Mesenchymal stem cell (in vitro differentiated cells and primary cell): ENCODE measurements around the gene TSFM.
A peak's percentile ranks its signal among the peaks of the same experiment; 100 is the strongest.

Experiments
- DNase-seq: peaks from one replicate; pipeline ENCODE4 v3.0.0-alpha.2; 2013
- H2AFZ ChIP-seq: one replicate; pipeline ENCODE4 v1.6.1; 2013; ENCODE audit warnings: low read depth, mild to moderate bottlenecking, control low read depth, inconsistent platforms, low read length, moderate library complexity
- H2AK5ac ChIP-seq: 2 replicates; pipeline ENCODE4 v1.6.1; 2013; ENCODE audit warnings: low read length, moderate library complexity, mild to moderate bottlenecking, inconsistent platforms; ENCODE audit not compliant: severe bottlenecking
- H2BK120ac ChIP-seq: one replicate; pipeline ENCODE4 v1.6.1; 2013; ENCODE audit warnings: low read depth, mild to moderate bottlenecking, inconsistent platforms, low read length, moderate library complexity
- H2BK12ac ChIP-seq, 2 experiments: one replicate each; pipeline ENCODE4 v1.6.1; 2013; ENCODE audit warnings: inconsistent platforms in 2 of 2, low read length in 2 of 2, mild to moderate bottlenecking in 2 of 2, moderate library complexity in 2 of 2, control low read depth in 1 of 2
- H2BK15ac ChIP-seq: one replicate; pipeline ENCODE4 v1.6.1; 2013; ENCODE audit warnings: mild to moderate bottlenecking, low read depth, inconsistent platforms; ENCODE audit not compliant: poor library complexity, severe bottlenecking
- H2BK5ac ChIP-seq: 2 replicates; pipeline ENCODE4 v1.6.1; 2013; ENCODE audit warnings: low read depth, mild to moderate bottlenecking, low read length, control low read depth, inconsistent platforms; ENCODE audit not compliant: poor library complexity, severe bottlenecking
- H3K14ac ChIP-seq, 2 experiments: one replicate each; pipeline ENCODE4 v1.6.1; 2013; ENCODE audit warnings: inconsistent platforms in 2 of 2, low read length in 2 of 2, control low read depth in 1 of 2, mild to moderate bottlenecking in 1 of 2, moderate library complexity in 1 of 2
- H3K18ac ChIP-seq, 2 experiments: one replicate each; pipeline ENCODE4 v1.6.1; 2013; ENCODE audit warnings: inconsistent platforms in 2 of 2, low read length in 2 of 2, control low read depth in 1 of 2, low read depth in 1 of 2, mild to moderate bottlenecking in 1 of 2
- H3K23ac ChIP-seq, 2 experiments: one replicate each; pipeline ENCODE4 v1.6.1; 2013; ENCODE audit warnings: inconsistent platforms in 2 of 2, low read length in 2 of 2, mild to moderate bottlenecking in 2 of 2, moderate library complexity in 2 of 2, control low read depth in 1 of 2
- H3K27ac ChIP-seq: 2 replicates; pipeline ENCODE4 v1.5.1; 2013; ENCODE audit warnings: mild to moderate bottlenecking, moderate library complexity, low read length, control low read depth, inconsistent platforms; ENCODE audit not compliant: poor library complexity, severe bottlenecking
- H3K27me3 ChIP-seq, 2 experiments: 2 replicates each; pipeline versions ENCODE4 v1.6.1 to v1.7.0; 2013; ENCODE audit warnings: low read length in 2 of 2, mild to moderate bottlenecking in 2 of 2, moderate library complexity in 2 of 2, control low read depth in 1 of 2, inconsistent platforms in 1 of 2; ENCODE audit not compliant: control insufficient read depth in 1 of 2, insufficient read depth in 1 of 2
- H3K36me3 ChIP-seq, 2 experiments: 2 replicates each; pipeline versions ENCODE4 v1.6.1 to v1.7.0; 2013; ENCODE audit warnings: low read length in 2 of 2, control low read depth in 1 of 2, inconsistent platforms in 1 of 2, low read depth in 1 of 2, mild to moderate bottlenecking in 1 of 2; ENCODE audit not compliant: insufficient read depth in 2 of 2, control insufficient read depth in 1 of 2
- H3K4ac ChIP-seq, 2 experiments: one replicate each; pipeline ENCODE4 v1.6.1; 2013; ENCODE audit warnings: inconsistent platforms in 2 of 2, low read length in 2 of 2, mild to moderate bottlenecking in 2 of 2, moderate library complexity in 2 of 2, control low read depth in 1 of 2, low read depth in 1 of 2
- H3K4me1 ChIP-seq: 2 replicates; pipeline ENCODE4 v1.6.1; 2013; ENCODE audit warnings: low read depth, low read length, control low read depth; ENCODE audit not compliant: control insufficient read depth, insufficient read depth
- H3K4me2 ChIP-seq: 2 replicates; pipeline ENCODE4 v1.6.1; 2013; ENCODE audit warnings: low read length, mild to moderate bottlenecking, inconsistent platforms; ENCODE audit not compliant: poor library complexity, severe bottlenecking
- H3K4me3 ChIP-seq, 2 experiments: 2 replicates each; pipeline versions ENCODE4 v1.5.1 to v1.7.0; 2013; ENCODE audit warnings: low read length in 2 of 2, mild to moderate bottlenecking in 2 of 2, control low read depth in 1 of 2, low read depth in 1 of 2; ENCODE audit not compliant: insufficient read depth in 1 of 2
- H3K79me1 ChIP-seq: replicated peaks from 2 replicates; pipeline ENCODE4 v1.6.1; 2013; ENCODE audit warnings: mild to moderate bottlenecking, control low read depth, low read length, inconsistent platforms; ENCODE audit not compliant: poor library complexity, severe bottlenecking
- H3K9ac ChIP-seq: 2 replicates; pipeline ENCODE4 v1.7.0; 2013; ENCODE audit warnings: mild to moderate bottlenecking, low read length, moderate library complexity
- H3K9me3 ChIP-seq: 2 replicates; pipeline ENCODE4 v1.7.0; 2013; ENCODE audit warnings: mild to moderate bottlenecking, low read length; ENCODE audit not compliant: control insufficient read depth
- H4K8ac ChIP-seq: one replicate; pipeline ENCODE4 v1.6.1; 2013; ENCODE audit warnings: inconsistent platforms, mild to moderate bottlenecking, low read length, moderate library complexity
- H4K91ac ChIP-seq: one replicate; pipeline ENCODE4 v1.6.1; 2013; ENCODE audit warnings: mild to moderate bottlenecking, low read length, inconsistent platforms
- WGBS: methylation state at CpG from one replicate; pipeline ENCODE4 v1.1.7; 2013; ENCODE audit warnings: mixed read lengths; 5-methylcytosine and 5-hydroxymethylcytosine counted together

TSFM gene

GRCh38 chr12:57738661-57739237 is 43.8 kb upstream of the TSFM start, which contains the start of gene AGAP2:
Gene AGAP2, minus strand, starts transcription at chr12:57738742. Its CDS starts 496 bp downstream, at chr12:57738246.
- DNase-seq = no peak
- Histone ChIP-seq H2AFZ (no peak within 1 kb of the TSS), H3K14ac (no peak within 1 kb of the TSS), H3K9me3 (no peaks in the 10 kb centered on the region), H3K4ac (no peak within 1 kb of the TSS), H3K4me2 (peak within 1 kb of the TSS; percentile 79), H3K27me3 (peaks cover 79 to 81% of the 10 kb centered on the region in 2 experiments), H3K4me1 (peaks cover 26% of the 10 kb centered on the region), H3K36me3 (no peaks in the 10 kb centered on the region), H4K91ac (no peak within 1 kb of the TSS), H2AK5ac (no peak within 1 kb of the TSS), H3K27ac (no peak within 1 kb of the TSS), H2BK12ac (no peak within 1 kb of the TSS), H2BK5ac (no peak within 1 kb of the TSS), H3K4me3 (peak within 1 kb of the TSS; percentile 3 to 29), H2BK15ac (no peak within 1 kb of the TSS), H2BK120ac (no peak within 1 kb of the TSS), H3K9ac (no peak within 1 kb of the TSS), H3K23ac (no peak within 1 kb of the TSS), H3K18ac (no peak within 1 kb of the TSS), H4K8ac (no peak within 1 kb of the TSS), H3K79me1 (no peaks in the 10 kb centered on the region)
- WGBS = 0% methylated on average over 16 of the region's 36 CpGs

DNA sequence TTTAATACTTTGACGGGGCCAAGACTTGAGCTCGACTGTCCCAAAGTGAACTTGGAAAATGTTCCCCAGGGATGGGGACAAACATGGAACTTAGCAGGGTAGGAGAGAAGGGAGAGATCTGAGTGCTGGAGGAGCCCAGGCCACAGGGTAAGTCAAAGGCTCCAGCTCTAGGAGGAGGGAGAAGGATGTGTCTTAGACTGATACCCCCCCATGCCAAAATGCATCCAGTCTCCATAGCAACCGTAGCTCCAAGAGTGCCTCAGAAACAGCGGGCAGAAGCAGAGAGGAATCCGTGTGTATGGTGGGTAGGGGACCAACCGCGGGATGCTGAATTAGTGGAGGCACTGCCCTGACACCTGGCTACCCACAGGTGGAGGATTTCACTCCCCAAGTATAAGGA is 43.2 kb upstream of the TSFM start:
- DNase-seq = no peak
- Histone ChIP-seq H2AK5ac (no peak overlapping the region), H3K27ac (no peak overlapping the region), H3K4ac (no peak overlapping the region), H3K27me3 (peaks cover 73 to 75% of the 10 kb centered on the region in 2 experiments), H4K91ac (no peak overlapping the region), H2AFZ (no peak overlapping the region), H3K36me3 (no peaks in the 10 kb centered on the region), H3K79me1 (no peaks in the 10 kb centered on the region), H4K8ac (no peak overlapping the region), H3K4me2 (no peak overlapping the region), H3K18ac (no peak overlapping the region), H3K23ac (no peak overlapping the region), H3K4me3 (no peak overlapping the region), H3K9ac (no peak overlapping the region), H3K4me1 (peaks cover 30% of the 10 kb centered on the region), H2BK12ac (no peak overlapping the region), H2BK5ac (no peak overlapping the region), H2BK15ac (no peak overlapping the region), H3K9me3 (no peaks in the 10 kb centered on the region), H2BK120ac (no peak overlapping the region), H3K14ac (no peak overlapping the region)
- WGBS = 29% methylated on average over 6 of the region's 7 CpGs

DNA sequence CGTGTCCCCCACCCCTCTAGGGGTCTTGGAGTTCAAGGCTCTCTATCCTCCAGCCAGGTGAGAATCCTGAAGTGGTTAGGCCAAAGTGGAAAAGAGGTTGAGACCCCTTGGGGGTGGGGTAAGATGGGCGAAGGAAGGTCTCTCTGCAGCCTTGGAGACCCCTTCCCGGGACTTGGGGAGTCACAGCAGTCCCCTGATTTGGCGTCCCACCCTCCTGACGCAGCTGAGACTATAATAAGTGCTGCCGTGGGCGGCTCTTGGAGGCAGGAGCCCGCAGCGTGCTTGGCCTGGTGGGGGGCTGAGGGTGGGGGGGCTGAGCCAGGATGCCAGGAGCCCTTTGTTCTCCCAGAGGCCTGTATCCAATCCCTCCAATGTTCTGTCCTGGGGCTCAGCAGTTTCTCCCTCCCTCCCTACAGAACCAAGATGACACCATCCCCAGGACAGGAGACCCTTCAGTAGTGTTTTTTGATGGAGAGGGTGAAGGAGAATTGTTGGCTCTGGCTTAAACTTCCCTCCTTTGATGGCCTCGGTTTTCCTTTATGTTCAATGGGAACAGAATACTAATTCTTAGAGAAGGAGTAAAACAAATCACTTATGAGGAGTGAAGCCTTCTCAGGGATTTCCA is 42.6 kb upstream of the TSFM start:
- H3K9ac ChIP-seq = no peak overlapping the region
- H2AK5ac ChIP-seq = no peak overlapping the region
- no peak overlapping the region for H3K18ac ChIP-seq
- H3K4me1 ChIP-seq = peaks cover 30% of the 10 kb centered on the region
- H3K23ac ChIP-seq = no peak overlapping the region
- H3K27me3 ChIP-seq = peaks cover 66 to 69% of the 10 kb centered on the region in 2 experiments
- no peak overlapping the region for H2BK5ac ChIP-seq
- no peak overlapping the region for H2BK120ac ChIP-seq
- WGBS = 19% methylated on average over 9 of the region's 10 CpGs
- H3K4me3 ChIP-seq = no peak overlapping the region
- H3K4me2 ChIP-seq = no peak overlapping the region
- no peaks in the 10 kb centered on the region for H3K36me3 ChIP-seq
- H3K4ac ChIP-seq = no peak overlapping the region
- H2BK12ac ChIP-seq = no peak overlapping the region
- H3K27ac ChIP-seq = no peak overlapping the region
- no peak overlapping the region for H4K8ac ChIP-seq
- H3K79me1 ChIP-seq = no peaks in the 10 kb centered on the region
- no peak overlapping the region for H4K91ac ChIP-seq
- H3K14ac ChIP-seq = no peak overlapping the region
- no peaks in the 10 kb centered on the region for H3K9me3 ChIP-seq
- no peak overlapping the region for H2AFZ ChIP-seq
- H2BK15ac ChIP-seq = no peak overlapping the region
- no peak for DNase-seq

DNA sequence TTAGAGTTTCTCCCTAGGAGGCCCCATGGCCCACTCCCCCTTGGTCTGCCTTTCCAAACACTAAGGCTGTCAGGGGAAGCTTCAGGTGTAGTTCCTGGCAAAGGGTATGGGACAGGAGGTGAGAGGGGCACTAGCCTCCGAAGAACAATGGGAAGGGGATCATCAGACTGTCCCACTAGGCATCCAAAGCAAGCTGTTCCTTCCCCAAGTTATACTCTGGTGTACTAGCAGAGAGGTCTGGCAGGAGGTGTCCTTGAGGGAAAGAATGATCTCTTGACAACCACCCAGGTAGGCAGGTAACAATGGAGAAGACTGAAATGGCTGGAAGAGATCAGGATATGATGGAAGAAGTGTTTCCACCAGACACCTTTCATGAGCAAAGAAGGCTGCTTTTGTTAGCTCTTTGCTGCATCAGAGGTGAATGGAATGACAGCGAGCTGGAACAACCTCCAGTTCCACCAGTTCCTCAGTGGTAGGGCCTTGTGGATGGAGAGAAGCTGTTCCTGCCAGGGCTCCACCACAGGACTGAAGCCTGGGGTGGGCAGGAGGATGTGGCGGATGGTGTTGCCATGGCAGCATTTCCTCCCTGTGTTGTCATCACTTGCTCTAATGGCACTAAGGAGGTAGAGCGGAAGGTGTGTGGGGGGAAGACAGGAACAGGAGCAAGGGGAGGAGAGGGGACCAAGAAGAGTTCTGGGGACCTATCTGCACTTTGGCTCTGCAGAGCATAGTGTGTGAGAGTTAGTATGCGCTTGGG is 41.8 kb upstream of the TSFM start:
- no peak for DNase-seq
- Histone ChIP-seq H3K79me1 (no peaks in the 10 kb centered on the region), H2BK120ac (no peak overlapping the region), H3K18ac (no peak overlapping the region), H3K14ac (no peak overlapping the region), H2BK15ac (no peak overlapping the region), H3K9ac (no peak overlapping the region), H3K4me3 (no peak overlapping the region), H3K4me1 (peaks cover 34% of the 10 kb centered on the region), H3K4ac (no peak overlapping the region), H2AK5ac (no peak overlapping the region), H3K4me2 (no peak overlapping the region), H2BK12ac (no peak overlapping the region), H2BK5ac (no peak overlapping the region), H3K36me3 (peaks cover 0 to 1% of the 10 kb centered on the region in 2 experiments), H3K23ac (peak overlapping the region in 1 of 2 experiments; percentile 91), H2AFZ (no peak overlapping the region), H4K91ac (no peak overlapping the region), H4K8ac (no peak overlapping the region), H3K27ac (no peak overlapping the region), H3K9me3 (no peaks in the 10 kb centered on the region), H3K27me3 (peaks cover 58 to 61% of the 10 kb centered on the region in 2 experiments)
- 80% methylated on average over 5 of the region's 5 CpGs for WGBS
